ENCODE results near the gene ZNF697. TPM values are rescaled to one million over a fixed set of nuclear protein-coding genes. Genes with fewer than 3 reads are reported as not detected.

ZNF697 gene
- total and polyA plus RNA-seq, 4 donors: 2.3 to 22.2 (median 5.0) TPM

- Histone ChIP-seq H3K4me3 (no peak overlapping the region), H3K27ac (ENCODE audit: low read depth in 1 of 2, low read length in 1 of 2) (peak overlapping the region; percentile 94), H3K36me3 (ENCODE audit: control insufficient read depth in 4 of 4, insufficient read depth in 4 of 4, low read length in 4 of 4) (peaks cover 0 to 3% (median 0%) of the 10 kb centered on the region in 4 donors), H3K4me1 (ENCODE audit: control insufficient read depth in 5 of 5, insufficient read depth in 5 of 5, low read length in 5 of 5) (peaks cover 22 to 91% (median 58%) of the 10 kb centered on the region in 5 donors), H3K27me3 (ENCODE audit: control insufficient read depth in 3 of 3, insufficient read depth in 3 of 3, low read length in 2 of 3) (no peaks in the 10 kb centered on the region), H3K9me3 (ENCODE audit: control insufficient read depth in 4 of 4, insufficient read depth in 3 of 4, low read length in 3 of 4) (no peaks in the 10 kb centered on the region), H3K9ac (ENCODE audit: insufficient read depth in 1 of 2, low read length in 2 of 2) (no peak overlapping the region)
- DNase-seq (peak; percentile 91 to 96 (median 94)), ATAC-seq (ENCODE audit: insufficient read depth, low FRiP score) (peak; percentile 88)
- WGBS, 2 donors: 4 to 7% methylated on average over 35 to 37 of the region's 37 CpGs
- TF ChIP-seq, protein P1, sequence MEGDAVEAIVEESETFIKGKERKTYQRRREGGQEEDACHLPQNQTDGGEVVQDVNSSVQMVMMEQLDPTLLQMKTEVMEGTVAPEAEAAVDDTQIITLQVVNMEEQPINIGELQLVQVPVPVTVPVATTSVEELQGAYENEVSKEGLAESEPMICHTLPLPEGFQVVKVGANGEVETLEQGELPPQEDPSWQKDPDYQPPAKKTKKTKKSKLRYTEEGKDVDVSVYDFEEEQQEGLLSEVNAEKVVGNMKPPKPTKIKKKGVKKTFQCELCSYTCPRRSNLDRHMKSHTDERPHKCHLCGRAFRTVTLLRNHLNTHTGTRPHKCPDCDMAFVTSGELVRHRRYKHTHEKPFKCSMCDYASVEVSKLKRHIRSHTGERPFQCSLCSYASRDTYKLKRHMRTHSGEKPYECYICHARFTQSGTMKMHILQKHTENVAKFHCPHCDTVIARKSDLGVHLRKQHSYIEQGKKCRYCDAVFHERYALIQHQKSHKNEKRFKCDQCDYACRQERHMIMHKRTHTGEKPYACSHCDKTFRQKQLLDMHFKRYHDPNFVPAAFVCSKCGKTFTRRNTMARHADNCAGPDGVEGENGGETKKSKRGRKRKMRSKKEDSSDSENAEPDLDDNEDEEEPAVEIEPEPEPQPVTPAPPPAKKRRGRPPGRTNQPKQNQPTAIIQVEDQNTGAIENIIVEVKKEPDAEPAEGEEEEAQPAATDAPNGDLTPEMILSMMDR (IDR thresholded peaks at IDR 0.05; ENCODE audit: control extremely low read depth, extremely low read depth): no peak
Observed at GRCh38 chr1:119631433-119632102, 16.5 kb downstream of the ZNF697 start.

GRCh38 chr1:119631086-119631432 lies 17.0 kb downstream of the ZNF697 start:
- Histone ChIP-seq H3K4me1 (ENCODE audit: control insufficient read depth in 5 of 5, insufficient read depth in 5 of 5, low read length in 5 of 5) (peaks cover 22 to 91% (median 58%) of the 10 kb centered on the region in 5 donors), H3K4me3 (no peak overlapping the region), H3K9ac (ENCODE audit: insufficient read depth in 1 of 2, low read length in 2 of 2) (no peak overlapping the region), H3K9me3 (ENCODE audit: control insufficient read depth in 4 of 4, insufficient read depth in 3 of 4, low read length in 3 of 4) (no peaks in the 10 kb centered on the region), H3K27ac (ENCODE audit: low read depth in 1 of 2, low read length in 1 of 2) (peak overlapping the region; percentile 79 to 94), H3K36me3 (ENCODE audit: control insufficient read depth in 4 of 4, insufficient read depth in 4 of 4, low read length in 4 of 4) (peaks cover 0 to 5% (median 1%) of the 10 kb centered on the region in 4 donors), H3K27me3 (ENCODE audit: control insufficient read depth in 3 of 3, insufficient read depth in 3 of 3, low read length in 2 of 3) (no peaks in the 10 kb centered on the region)
- WGBS, 2 donors: 49 to 61% methylated on average over 17 of the region's 17 CpGs
- ATAC-seq (ENCODE audit: insufficient read depth, low FRiP score) (no peak), DNase-seq (no peak)
- TF ChIP-seq, protein P1 (IDR thresholded peaks at IDR 0.05; ENCODE audit: control extremely low read depth, extremely low read depth): no peak

GRCh38 chr1:119626841-119627240 lies 21.2 kb downstream of the ZNF697 start:
- Histone ChIP-seq H3K27ac (ENCODE audit: low read depth in 1 of 2, low read length in 1 of 2) (peak overlapping the region; percentile 20 to 65), H3K4me1 (ENCODE audit: control insufficient read depth in 5 of 5, insufficient read depth in 5 of 5, low read length in 5 of 5) (peaks cover 11 to 55% (median 23%) of the 10 kb centered on the region in 5 donors), H3K4me3 (no peak overlapping the region), H3K36me3 (ENCODE audit: control insufficient read depth in 4 of 4, insufficient read depth in 4 of 4, low read length in 4 of 4) (peaks cover 13 to 24% (median 17%) of the 10 kb centered on the region in 4 donors), H3K9ac (ENCODE audit: insufficient read depth in 1 of 2, low read length in 2 of 2) (no peak overlapping the region), H3K27me3 (ENCODE audit: control insufficient read depth in 3 of 3, insufficient read depth in 3 of 3, low read length in 2 of 3) (no peaks in the 10 kb centered on the region), H3K9me3 (ENCODE audit: control insufficient read depth in 4 of 4, insufficient read depth in 3 of 4, low read length in 3 of 4) (no peaks in the 10 kb centered on the region)
- TF ChIP-seq, protein P1 (IDR thresholded peaks at IDR 0.05; ENCODE audit: control extremely low read depth, extremely low read depth): no peak
- 62 to 71% methylated on average over 3 of the region's 3 CpGs for WGBS, 2 donors
- no peak for DNase-seq
- ATAC-seq (ENCODE audit: insufficient read depth, low FRiP score): no peak

Measured in lung (tissue), 12 donors.